ENCODE measurements around the gene MEP1A.
"Not testable (repeated sequence)": the region's sequence is repeated elsewhere in the genome, so short reads cannot be mapped to it uniquely, and the experiment has no call there.

- TF ChIP-seq POLR2A (IDR thresholded peaks at IDR 0.05; ENCODE audit: low read depth, low read length); CTCF (IDR thresholded peaks at IDR 0.05; ENCODE audit: extremely low read depth in 1 of 2, insufficient read depth in 1 of 2, low read depth in 1 of 2, low read length in 2 of 2): not testable (repeated sequence)
Observed at GRCh38 chr6:46834991-46835390, 41.8 kb downstream of the MEP1A start.

All from endothelial cell of umbilical vein (primary cell).